GM18861 (cell line): Measurements from ENCODE around the gene OBSCN.

Source experiments
- ATAC-seq: cut with Tn5 transposase; IDR thresholded peaks from one replicate; pipeline ENCODE4 v1.9.1; 2021; ENCODE audit not compliant: unreplicated experiment

Gene OBSCN

DNA sequence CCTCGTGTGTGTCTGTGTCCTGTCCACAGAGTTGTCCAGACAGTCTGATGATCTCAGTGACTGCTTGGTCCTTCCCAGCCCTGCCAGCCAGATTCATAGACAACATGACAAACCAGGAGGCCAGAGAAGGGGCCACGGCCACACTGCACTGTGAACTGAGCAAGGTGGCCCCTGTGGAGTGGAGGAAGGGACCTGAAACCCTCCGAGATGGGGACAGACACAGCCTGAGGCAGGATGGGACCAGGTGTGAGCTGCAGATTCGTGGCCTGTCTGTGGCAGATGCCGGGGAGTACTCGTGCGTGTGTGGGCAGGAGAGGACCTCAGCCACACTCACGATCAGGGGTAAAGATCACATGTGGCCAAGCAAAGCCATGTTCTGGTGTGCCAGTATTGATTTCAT, 96.4 kb downstream of the OBSCN start:
- no peak for ATAC-seq

DNA sequence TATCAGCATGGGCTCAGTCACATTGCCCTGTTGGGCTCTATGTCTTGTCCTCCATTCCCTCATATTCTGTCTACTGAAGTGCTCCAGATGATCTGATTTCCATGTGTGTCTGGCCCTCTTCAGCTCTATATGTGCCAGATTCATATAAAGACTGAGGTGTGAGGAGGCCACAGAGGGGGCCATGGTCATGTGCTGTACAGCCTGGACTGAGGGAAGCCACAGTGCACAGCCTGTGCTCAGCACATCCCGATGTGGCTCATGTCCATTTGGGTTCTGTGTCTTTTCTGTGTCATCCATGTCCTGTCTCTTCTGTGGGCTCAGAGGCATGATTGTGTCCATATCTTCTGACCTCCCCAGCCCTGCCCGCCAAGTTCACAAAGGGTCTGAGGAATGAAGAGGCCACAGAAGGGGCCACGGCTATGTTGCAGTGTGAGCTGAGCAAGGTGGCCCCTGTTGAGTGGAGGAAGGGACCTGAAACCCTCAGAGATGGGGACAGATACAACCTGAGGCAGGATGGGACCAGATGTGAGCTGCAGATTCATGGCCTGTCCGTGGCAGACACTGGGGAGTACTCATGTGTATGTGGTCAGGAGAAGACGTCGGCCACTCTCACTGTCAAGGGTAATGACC, 97.0 kb downstream of the OBSCN start:
- ATAC-seq, result no peak

GRCh38 chr1:228305721-228306152, 97.9 kb downstream of the OBSCN start:
- ATAC-seq, result no peak

- ATAC-seq, result no peak
These were observed 98.7 kb downstream of the OBSCN start for GRCh38 chr1:228306275-228307217.

- no peak for ATAC-seq
These were observed 99.6 kb downstream of the OBSCN start for GRCh38 chr1:228307218-228308023.

DNA sequence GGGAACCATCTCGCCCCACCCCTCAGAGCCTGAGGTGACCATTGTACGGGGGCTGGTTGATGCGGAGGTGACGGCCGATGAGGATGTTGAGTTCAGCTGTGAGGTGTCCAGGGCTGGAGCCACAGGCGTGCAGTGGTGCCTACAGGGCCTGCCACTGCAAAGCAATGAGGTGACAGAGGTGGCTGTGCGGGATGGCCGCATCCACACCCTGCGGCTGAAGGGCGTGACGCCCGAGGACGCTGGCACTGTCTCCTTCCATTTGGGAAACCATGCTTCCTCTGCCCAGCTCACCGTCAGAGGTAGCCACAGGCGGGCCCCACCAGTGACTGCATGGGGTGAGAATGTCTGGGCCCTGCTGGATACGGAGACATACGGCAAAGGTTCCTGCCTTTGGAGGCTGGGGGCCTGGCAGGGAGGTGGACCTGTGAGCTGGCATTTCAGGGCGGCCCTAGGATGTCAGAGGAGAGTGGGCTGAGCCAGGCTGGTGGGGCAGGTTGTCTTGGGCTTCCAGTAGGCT, 100.3 kb downstream of the OBSCN start:
- no peak for ATAC-seq

GRCh38 chr1:228308628-228309325, 100.9 kb downstream of the OBSCN start:
- no peak for ATAC-seq

GRCh38 chr1:228309326-228310067, 101.7 kb downstream of the OBSCN start:
- no peak for ATAC-seq

DNA sequence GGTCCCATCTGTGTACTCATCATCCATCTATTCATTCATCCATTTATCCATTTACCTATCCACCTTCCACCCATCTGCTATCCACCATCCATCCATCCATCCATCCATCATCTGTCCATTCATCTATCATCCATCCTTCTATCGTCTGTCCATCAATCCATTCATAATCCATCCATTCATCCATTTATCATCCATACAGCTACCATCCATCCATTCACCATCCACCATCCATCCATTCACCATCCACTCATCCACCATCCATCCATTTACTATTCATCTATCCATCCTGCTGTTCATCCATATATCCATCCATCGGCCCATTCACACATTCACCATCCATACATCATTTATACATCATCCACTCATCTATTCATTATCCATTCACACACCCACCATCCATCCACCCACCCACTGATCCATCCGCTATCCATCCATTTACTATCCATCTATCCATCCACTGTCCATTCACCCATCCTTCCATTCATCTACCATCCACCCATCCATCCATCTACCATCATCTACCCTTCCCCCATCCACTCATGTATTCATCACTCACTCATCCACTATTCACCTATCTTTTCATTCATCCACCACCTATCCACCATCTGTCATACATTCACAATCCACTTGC, 102.4 kb downstream of the OBSCN start:
- no peak for ATAC-seq

- ATAC-seq, result no peak
These were observed 103.2 kb downstream of the OBSCN start for GRCh38 chr1:228311091-228311490.

DNA sequence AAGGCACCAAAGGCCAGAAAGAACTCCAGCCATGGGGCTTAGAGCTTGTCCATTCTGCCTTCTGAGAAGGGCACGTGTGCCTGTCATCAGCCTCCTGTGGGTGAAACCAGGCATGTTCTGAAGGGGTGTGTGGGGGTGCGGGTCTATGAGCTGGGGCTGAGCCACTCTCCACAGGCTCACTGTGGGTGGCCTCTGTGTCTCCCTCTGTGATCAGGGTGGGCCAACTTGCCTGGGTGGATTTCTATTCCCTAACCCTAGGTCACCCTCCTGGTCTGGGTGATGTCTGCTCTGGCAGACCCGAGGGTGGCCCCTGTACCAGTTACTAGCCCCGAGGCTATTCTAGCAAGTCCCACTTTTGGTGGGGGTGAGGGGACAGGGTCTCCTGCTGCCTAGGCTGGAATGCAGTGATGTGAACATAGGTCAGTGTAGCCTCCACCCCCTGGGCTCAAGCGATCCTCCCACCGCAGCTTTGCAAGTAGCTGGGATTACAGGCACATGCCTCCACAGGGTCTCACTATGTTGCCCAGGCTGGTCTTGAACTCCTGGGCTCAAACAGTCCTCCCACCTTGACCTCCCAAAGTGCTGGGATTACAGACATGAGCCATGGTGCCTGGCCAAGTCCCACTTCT, 104.4 kb downstream of the OBSCN start:
- ATAC-seq, result no peak

- ATAC-seq, result no peak
These were observed 105.9 kb downstream of the OBSCN start for GRCh38 chr1:228313536-228314277.

DNA sequence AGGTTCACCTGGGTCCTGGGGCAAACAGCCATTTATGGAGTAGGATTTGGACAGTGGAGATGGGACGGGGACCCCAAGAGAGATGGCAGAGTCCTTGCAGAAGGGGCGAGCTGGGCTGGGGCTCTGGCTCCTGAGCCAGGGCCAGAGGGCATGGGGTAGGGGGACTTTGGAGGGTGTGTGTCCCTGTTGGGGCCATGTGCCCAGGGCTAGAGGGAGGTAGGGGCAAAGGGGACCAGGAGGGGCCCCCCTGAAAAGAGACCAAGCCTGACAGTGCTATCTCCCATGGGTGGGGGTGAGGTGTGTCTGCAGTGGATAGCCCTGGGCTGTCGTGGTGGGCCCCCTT, 106.4 kb downstream of the OBSCN start:
- no peak for ATAC-seq

DNA sequence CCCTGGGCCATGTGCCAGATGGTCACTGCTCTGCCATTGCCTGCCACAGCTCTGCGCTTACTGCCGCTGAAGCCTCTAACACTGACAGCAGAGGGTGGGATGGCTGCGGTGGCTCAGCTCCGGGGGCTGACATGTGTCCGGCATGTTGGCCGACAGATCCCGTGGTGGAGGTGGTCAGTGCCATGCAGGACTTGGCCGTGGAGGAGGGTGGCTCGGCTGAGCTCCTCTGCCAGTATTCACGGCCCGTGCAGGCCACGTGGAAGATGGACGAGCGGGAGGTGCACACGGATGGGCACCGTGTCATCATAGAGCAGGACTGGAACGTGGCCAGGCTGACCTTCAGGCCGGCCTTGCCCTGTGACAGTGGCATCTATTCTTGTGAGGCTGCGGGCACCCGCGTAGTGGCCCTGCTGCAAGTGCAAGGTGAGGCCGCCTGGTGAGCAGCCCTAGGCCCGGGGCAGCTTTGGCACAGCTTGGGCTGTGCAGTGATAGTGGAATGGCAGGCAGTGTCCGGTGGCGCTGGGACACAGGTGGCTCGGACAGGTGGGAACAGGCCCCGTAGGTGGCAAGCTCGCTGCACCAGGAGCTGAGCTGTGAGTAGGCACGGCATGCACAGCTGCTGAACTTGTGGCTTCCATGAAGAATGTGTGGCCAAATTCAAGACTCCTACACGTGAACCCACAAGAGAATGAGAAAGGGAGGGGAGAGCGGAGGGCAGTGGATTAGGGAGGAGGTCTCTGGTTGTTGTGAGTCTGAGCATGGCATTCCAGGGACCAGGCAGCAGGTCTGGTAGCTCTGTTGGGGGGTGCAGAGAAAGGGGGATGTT, 107.0 kb downstream of the OBSCN start:
- no peak for ATAC-seq

DNA sequence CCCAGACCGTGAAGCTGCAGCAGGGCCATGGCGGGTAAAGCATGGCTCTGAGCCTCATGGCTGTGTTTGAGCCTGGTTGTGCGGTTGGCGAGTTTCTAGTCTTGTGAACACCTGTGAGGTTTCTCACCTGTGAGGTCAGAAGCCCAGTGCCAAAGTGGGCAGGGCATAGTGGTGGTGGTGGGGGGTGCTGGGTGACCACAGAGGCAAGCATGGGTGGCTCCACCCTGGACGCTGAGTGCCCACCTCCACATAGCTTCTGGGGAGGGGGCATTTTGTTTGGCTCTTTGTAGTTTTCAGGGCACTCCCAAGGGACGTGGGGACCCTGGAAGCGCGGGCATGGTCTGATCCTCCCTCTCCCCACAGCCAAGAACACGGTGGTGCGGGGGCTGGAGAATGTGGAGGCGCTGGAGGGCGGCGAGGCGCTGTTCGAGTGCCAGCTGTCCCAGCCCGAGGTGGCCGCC, 107.7 kb downstream of the OBSCN start:
- ATAC-seq, result no peak

DNA sequence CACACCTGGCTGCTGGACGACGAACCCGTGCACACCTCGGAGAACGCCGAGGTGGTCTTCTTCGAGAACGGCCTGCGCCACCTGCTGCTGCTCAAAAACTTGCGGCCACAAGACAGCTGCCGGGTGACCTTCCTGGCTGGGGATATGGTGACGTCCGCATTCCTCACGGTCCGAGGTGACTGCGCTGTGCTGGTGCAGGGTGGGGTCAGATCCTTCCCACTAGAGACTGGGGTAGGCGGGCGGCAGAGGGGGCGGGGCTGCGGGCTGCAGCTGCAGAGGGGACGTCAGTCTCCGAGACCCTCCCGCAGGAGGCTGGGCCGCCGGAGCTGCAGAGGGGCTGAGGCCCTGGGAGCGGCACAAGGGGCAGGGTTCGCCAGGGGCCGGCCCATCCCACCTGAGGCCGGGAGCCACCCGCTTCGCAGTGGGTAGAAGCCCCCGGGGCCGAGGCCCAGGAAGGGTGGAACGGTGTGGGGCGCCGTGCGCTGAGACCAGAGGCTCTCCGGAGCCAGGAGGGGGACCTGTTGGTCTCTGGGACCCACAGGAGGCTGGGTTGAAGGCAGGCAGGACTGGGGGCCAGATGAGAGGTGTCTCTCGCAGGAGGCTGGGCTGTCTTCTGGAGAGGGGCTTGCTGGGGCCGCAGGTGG, 108.2 kb downstream of the OBSCN start:
- no peak for ATAC-seq
